ENCODE measurements around the gene ERVV-1.
"Not testable (repeated sequence)": the region's sequence is repeated elsewhere in the genome, so short reads cannot be mapped to it uniquely, and the experiment has no call there.

ERVV-1 gene

GRCh38 chr19:53013621-53014020 lies at the start of gene ERVV-1:
Gene ERVV-1 (plus strand): TSS chr19:53013921. CDS start chr19:53014091, 170 bp downstream.
- Mint-ChIP-seq H3K27me3 (peaks cover 6 to 12% of the 10 kb centered on the region in 2 donors), H3K36me3 (no peaks in the 10 kb centered on the region), H3K4me1 (no peaks in the 10 kb centered on the region), H3K27ac (no peak within 1 kb of the TSS), H3K4me3 (no peak within 1 kb of the TSS), H3K9me3 (peaks cover 0 to 3% of the 10 kb centered on the region in 2 donors)
- ATAC-seq (replicated peaks) = no peak
- no peak for DNase-seq

GRCh38 chr19:52967772-52968171 lies 45.9 kb upstream of the ERVV-1 start:
- DNase-seq (no peak), ATAC-seq (replicated peaks) (no peak)
- peaks cover 5 to 9% of the 10 kb centered on the region in 2 donors for H3K4me1 Mint-ChIP-seq
- H3K27ac Mint-ChIP-seq = no peak overlapping the region
- H3K4me3 Mint-ChIP-seq = no peak overlapping the region
- peaks cover 0 to 12% of the 10 kb centered on the region in 2 donors for H3K27me3 Mint-ChIP-seq
- H3K9me3 Mint-ChIP-seq = peaks cover 17 to 21% of the 10 kb centered on the region in 2 donors
- peaks cover 13 to 23% of the 10 kb centered on the region in 2 donors for H3K36me3 Mint-ChIP-seq

- Mint-ChIP-seq H3K27ac (no peak overlapping the region), H3K9me3 (peaks cover 9 to 12% of the 10 kb centered on the region in 2 donors), H3K36me3 (peaks cover 2 to 13% of the 10 kb centered on the region in 2 donors), H3K4me3 (no peak overlapping the region), H3K4me1 (no peaks in the 10 kb centered on the region), H3K27me3 (peaks cover 3 to 16% of the 10 kb centered on the region in 2 donors)
- DNase-seq = no peak
- ATAC-seq (replicated peaks) = no peak
Observed at GRCh38 chr19:52981329-52981728, 32.4 kb upstream of the ERVV-1 start.

DNA sequence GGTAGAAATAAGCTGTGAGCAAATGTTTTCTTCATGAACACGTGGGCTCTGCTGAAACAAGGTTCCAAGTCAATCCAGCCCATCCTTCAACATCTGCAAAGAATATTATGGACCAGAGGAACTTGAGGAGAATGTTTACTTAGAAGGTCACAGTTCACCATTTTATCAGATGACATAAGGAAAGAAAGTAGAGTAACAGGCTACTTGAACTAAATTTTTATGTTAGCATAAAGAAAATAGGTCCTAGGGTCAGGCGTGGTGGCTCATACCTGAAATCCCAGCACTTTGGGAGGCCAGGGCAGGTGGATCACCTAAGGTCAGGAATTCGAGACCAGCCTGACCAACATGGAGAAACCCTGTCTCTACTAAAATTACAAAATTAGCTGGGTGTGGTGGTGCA lies 30.6 kb upstream of the ERVV-1 start:
- peaks cover 3 to 16% of the 10 kb centered on the region in 2 donors for H3K27me3 Mint-ChIP-seq
- ATAC-seq (replicated peaks); H3K4me3 Mint-ChIP-seq: not testable (repeated sequence)

DNA sequence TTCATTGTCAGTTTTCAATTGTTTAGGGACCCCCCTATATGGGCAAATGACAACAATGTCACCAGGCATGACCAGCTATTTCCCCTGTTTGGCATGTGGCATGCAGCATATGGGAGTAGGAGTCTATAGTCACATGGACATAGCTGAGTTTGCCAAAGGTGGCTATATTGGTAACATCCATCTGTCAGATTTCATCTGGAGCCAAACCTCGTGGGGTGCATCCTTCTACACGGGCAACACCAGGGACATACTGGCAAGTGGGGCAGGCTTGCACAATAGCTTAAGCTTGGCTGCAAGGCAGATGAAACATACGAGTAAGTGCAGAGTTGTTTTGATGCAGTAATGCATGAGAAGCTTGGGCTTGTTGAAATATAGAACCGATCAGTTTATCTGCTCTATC lies 26.5 kb upstream of the ERVV-1 start:
- Mint-ChIP-seq H3K27me3 (peaks cover 5 to 6% of the 10 kb centered on the region in 2 donors), H3K27ac (no peak overlapping the region), H3K4me1 (peaks cover 0 to 5% of the 10 kb centered on the region in 2 donors), H3K9me3 (peaks cover 15 to 16% of the 10 kb centered on the region in 2 donors), H3K36me3 (peaks cover 6 to 23% of the 10 kb centered on the region in 2 donors), H3K4me3 (no peak overlapping the region)
- DNase-seq = no peak
- ATAC-seq (replicated peaks) = no peak

More for the DNA sequence above, 30.6 kb upstream of the ERVV-1 start:
- not testable (repeated sequence) for H3K4me1 Mint-ChIP-seq, H3K27ac Mint-ChIP-seq, DNase-seq
- Mint-ChIP-seq H3K36me3 (peaks cover 7 to 21% of the 10 kb centered on the region in 2 donors), H3K9me3 (peaks cover 14 to 18% of the 10 kb centered on the region in 2 donors)

- Mint-ChIP-seq H3K27me3 (peaks cover 10 to 13% of the 10 kb centered on the region in 2 donors), H3K4me3 (no peak overlapping the region), H3K36me3 (peaks cover 6 to 26% of the 10 kb centered on the region in 2 donors), H3K4me1 (peaks cover 10 to 13% of the 10 kb centered on the region in 2 donors), H3K9me3 (peaks cover 16 to 17% of the 10 kb centered on the region in 2 donors), H3K27ac (no peak overlapping the region)
- no peak for DNase-seq
- no peak for ATAC-seq (replicated peaks)
Observed at GRCh38 chr19:52988506-52988905, 25.2 kb upstream of the ERVV-1 start.

GRCh38 chr19:52990759-52991418 lies 22.8 kb upstream of the ERVV-1 start:
- H3K36me3 Mint-ChIP-seq = peaks cover 7 to 20% of the 10 kb centered on the region in 2 donors
- H3K4me3 Mint-ChIP-seq = no peak overlapping the region
- ATAC-seq (replicated peaks) (no peak), DNase-seq (no peak)
- peaks cover 10 to 19% of the 10 kb centered on the region in 2 donors for H3K27me3 Mint-ChIP-seq
- H3K9me3 Mint-ChIP-seq = peaks cover 11 to 13% of the 10 kb centered on the region in 2 donors
- no peak overlapping the region for H3K27ac Mint-ChIP-seq
- H3K4me1 Mint-ChIP-seq = peaks cover 10 to 13% of the 10 kb centered on the region in 2 donors

- Mint-ChIP-seq H3K9me3 (peaks cover 7 to 13% of the 10 kb centered on the region in 2 donors), H3K27me3 (peaks cover 10 to 19% of the 10 kb centered on the region in 2 donors), H3K36me3 (peaks cover 6 to 14% of the 10 kb centered on the region in 2 donors), H3K4me3 (no peak overlapping the region), H3K4me1 (peaks cover 10 to 13% of the 10 kb centered on the region in 2 donors), H3K27ac (no peak overlapping the region)
- no peak for DNase-seq
- ATAC-seq (replicated peaks) = no peak
Observed at GRCh38 chr19:52991484-52991883, 22.2 kb upstream of the ERVV-1 start.

DNA sequence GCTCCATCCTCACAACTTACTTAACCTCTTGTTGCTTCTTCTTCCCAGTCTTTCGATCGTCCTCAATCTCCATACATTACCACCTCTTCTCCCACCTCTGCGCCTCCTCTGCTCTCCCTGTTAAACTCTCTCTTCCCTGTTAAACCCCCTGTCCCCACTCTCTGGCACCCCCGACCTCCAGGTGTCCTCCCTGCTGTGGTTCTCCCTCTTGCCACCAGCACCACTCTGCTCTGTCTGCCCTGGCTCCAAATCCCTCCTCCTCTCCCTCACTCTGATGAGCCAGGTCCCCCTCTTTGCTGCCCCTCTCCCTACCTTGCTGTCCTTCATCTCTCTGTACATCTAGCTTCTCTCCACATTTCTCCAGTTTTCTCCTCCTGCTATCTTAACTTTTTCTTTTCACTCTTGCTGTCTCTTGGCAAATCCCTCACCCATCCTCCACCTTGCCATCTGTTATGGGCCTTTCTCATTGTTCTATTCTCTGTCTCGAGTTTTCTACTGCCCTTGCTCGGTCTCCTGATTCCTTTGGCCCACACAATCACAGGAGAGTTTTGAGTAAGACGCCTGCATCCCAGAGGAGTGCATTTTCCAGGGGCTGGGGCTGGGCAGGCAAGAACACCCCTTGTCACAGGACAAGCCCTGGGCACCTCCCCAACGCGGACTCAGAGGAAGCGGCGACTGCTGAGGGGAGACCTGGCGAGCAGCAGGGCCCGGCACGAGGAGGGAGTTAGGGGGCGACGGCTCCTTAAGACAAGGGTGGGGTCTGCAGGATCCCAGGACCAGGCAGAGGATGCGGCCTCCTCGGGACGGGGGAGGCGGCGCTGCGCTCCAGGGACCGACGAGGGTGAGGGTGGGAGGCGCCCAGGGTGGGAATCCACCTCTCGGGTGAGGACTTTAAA lies 21.4 kb upstream of the ERVV-1 start:
- peaks cover 10 to 13% of the 10 kb centered on the region in 2 donors for H3K4me1 Mint-ChIP-seq
- H3K4me3 Mint-ChIP-seq = peak overlapping the region; percentile 80 to 81
- peaks cover 10 to 19% of the 10 kb centered on the region in 2 donors for H3K27me3 Mint-ChIP-seq
- H3K27ac Mint-ChIP-seq = no peak overlapping the region
- ATAC-seq (replicated peaks) = peak; percentile 10 to 15
- peaks cover 2 to 7% of the 10 kb centered on the region in 2 donors for H3K9me3 Mint-ChIP-seq
- no peak for DNase-seq
- H3K36me3 Mint-ChIP-seq = peaks cover 1 to 8% of the 10 kb centered on the region in 2 donors

DNA sequence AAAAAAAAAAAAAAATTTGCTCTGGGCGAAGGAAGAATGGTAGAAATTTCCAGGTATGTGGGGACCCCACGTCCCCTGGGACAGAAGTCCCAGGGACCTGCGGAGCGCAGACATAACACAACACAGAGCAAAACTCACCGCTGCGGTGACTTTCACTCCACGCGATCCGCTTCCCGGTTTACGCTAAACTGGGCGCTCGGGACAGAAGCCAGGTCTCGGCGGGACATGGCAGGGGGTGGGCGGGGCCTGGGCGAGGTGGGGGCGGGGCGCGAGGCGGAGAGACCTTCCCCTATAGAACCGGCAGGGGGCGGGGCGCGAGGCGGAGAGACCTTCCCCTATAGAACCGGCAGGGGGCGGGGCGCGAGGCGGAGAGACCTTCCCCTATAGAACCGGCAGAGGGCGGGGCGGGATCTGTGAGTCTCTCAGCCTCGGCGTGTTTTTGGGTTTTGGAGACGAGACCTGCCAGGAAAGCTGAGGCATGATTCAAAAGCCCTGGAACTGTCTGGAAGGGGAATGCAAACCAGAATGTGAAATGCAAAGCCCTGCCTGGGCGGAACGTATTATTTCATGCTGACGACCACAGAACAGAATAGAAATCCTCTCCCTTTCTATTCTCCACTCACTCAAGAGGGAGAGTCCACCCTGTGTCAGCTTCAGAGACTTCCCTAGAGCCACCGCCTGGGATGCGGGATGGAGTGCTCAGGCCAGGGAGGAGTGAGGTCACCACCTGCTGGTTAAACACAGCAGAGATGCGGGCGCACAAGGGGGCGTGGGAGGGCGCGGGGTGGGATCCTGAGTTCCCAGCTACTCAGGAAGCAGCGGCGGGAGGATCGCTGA lies 20.2 kb upstream of the ERVV-1 start:
- peaks cover 10 to 13% of the 10 kb centered on the region in 2 donors for H3K4me1 Mint-ChIP-seq
- H3K9me3 Mint-ChIP-seq = peaks cover 4 to 7% of the 10 kb centered on the region in 2 donors
- peak overlapping the region; percentile 80 to 81 for H3K4me3 Mint-ChIP-seq
- peaks cover 1 to 8% of the 10 kb centered on the region in 2 donors for H3K36me3 Mint-ChIP-seq
- ATAC-seq (replicated peaks) = peak; percentile 79 to 86
- H3K27ac Mint-ChIP-seq = peak overlapping the region; percentile 51
- H3K27me3 Mint-ChIP-seq = peaks cover 10 to 31% of the 10 kb centered on the region in 2 donors
- peak; percentile 76 for DNase-seq

DNA sequence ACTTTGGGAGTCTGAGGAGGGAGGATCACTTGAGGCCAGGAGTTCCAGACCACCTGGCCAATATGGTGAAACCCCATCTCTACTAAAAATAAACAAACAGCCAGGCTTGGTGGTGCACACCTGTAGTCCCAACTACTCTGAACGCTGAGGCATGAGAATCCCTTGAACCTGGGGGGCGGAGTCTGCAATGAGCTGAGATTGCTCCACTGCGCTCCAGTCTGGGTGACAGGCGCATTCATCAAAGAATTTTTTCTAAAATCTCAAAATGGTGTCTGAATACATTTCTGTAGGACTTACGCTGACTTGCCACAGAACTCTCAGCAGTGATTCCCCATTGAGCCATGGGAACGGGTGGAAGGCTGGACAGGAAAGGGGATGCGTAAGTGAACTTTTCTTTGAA lies 18.0 kb upstream of the ERVV-1 start:
- DNase-seq = no peak
- H3K36me3 Mint-ChIP-seq = peaks cover 1 to 8% of the 10 kb centered on the region in 2 donors
- peaks cover 7% of the 10 kb centered on the region in 2 donors for H3K9me3 Mint-ChIP-seq
- peaks cover 14 to 41% of the 10 kb centered on the region in 2 donors for H3K27me3 Mint-ChIP-seq
- no peak overlapping the region for H3K27ac Mint-ChIP-seq
- H3K4me3 Mint-ChIP-seq = no peak overlapping the region
- ATAC-seq (replicated peaks) = no peak
- H3K4me1 Mint-ChIP-seq = peaks cover 10 to 13% of the 10 kb centered on the region in 2 donors

DNA sequence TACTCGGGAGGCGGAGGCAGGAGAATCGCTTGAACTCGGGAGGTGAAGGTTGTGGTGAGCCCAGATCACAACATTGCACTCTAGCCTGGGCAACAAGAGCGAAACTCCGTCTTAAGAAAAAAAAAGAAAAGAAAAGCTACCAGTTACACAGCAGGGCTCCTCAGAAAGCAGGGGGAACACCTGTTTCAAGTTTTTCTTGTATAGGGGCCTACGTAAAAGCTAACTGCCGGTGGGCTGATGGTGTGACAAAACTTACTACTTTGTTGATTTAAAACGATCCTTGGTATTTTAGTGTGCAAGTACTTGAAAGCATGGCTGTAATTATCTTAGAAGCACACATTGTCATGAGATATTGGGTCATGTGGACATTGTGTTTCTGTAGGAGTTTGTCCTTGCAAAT lies 15.7 kb upstream of the ERVV-1 start:
- peaks cover under 1 to 3% of the 10 kb centered on the region in 2 donors for H3K4me1 Mint-ChIP-seq
- peaks cover 0 to 1% of the 10 kb centered on the region in 2 donors for H3K36me3 Mint-ChIP-seq
- no peak overlapping the region for H3K4me3 Mint-ChIP-seq
- H3K27me3 Mint-ChIP-seq = peaks cover 4 to 27% of the 10 kb centered on the region in 2 donors
- H3K9me3 Mint-ChIP-seq = peaks cover 0 to 7% of the 10 kb centered on the region in 2 donors
- DNase-seq = no peak
- H3K27ac Mint-ChIP-seq = no peak overlapping the region
- ATAC-seq (replicated peaks) = no peak

DNA sequence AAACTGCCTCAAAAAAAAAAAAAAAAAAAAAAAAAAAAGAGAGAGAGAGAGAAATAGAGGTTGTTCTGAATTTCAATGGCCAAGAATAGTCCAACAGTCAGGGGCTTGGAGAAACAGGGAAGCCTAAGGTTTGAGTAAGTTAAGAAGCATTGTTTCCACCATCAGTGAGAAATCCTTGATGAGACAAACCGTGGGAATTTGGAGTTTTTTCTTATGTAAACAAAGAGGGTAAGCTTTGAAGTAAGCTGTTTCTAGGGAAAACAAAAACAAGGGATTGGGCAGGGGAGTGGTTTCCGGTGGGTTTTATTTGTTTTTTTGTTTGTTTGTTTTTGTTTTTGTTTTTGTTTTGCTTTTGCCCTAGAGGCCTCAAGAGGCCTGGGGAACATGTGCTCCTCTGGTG lies 11.2 kb upstream of the ERVV-1 start:
- H3K27me3 Mint-ChIP-seq = peaks cover 4 to 20% of the 10 kb centered on the region in 2 donors

More for the DNA sequence above, 11.2 kb upstream of the ERVV-1 start:
- DNase-seq (no peak), ATAC-seq (replicated peaks) (no peak)
- H3K9me3 Mint-ChIP-seq = peaks cover 0 to 5% of the 10 kb centered on the region in 2 donors
- no peak overlapping the region for H3K4me3 Mint-ChIP-seq
- H3K36me3 Mint-ChIP-seq = no peaks in the 10 kb centered on the region
- H3K4me1 Mint-ChIP-seq = peaks cover under 1 to 4% of the 10 kb centered on the region in 2 donors
- H3K27ac Mint-ChIP-seq = no peak overlapping the region
